Cardiac septum (tissue), 1 donor: ENCODE measurements around the gene ANKS6. TPM values are rescaled to one million over a fixed set of nuclear protein-coding genes. Genes with fewer than 3 reads are reported as not detected.

Experiments
- DNase-seq: peaks from one replicate; pipeline ENCODE4 v3.0.0-alpha.2; 2020; ENCODE audit warnings: low spot score
- intact Hi-C: fragments of 100-400 bp; cut with DNase I; formaldehyde crosslinking; loops from one replicate; pipeline ENCODE4 v1.14.0; 2022
- total RNA-seq: library from RNA; stranded (reverse); fragmentation: NEBNext Ultra II Directional; extraction: Animal tissue kit (Norgen Biotek cat#: 25700); gene quantifications from one replicate; pipeline ENCODE4 v1.2.1, GENCODE V29; 2021
- donor health status: DM: no; HTN: no; CAD: no.

Gene ANKS6
- total RNA-seq, 1 donor from 2014 or later: 7.6 TPM

DNA sequence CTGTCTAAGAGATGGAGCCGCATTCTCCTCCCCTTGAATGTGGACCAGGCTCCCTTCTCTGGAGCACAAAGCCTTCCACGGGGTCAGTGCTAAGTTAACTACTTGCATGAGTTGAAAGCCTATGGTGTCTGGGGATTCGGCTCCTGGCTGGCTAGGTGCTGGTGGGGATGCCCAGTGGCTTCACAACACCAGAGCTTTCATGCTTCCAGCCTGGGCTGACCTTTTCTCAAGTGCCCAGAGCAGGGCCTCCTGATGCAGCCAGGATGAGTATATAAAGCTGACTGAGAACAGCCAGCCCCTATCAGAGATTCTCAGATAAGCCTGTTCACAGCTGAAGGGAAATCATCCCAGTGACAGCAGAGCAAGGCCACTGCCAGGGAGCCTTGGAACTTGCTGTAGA lies 22.9 kb upstream of the ANKS6 start:
- intact Hi-C loops: no loop called here
- DNase-seq: no peak

DNA sequence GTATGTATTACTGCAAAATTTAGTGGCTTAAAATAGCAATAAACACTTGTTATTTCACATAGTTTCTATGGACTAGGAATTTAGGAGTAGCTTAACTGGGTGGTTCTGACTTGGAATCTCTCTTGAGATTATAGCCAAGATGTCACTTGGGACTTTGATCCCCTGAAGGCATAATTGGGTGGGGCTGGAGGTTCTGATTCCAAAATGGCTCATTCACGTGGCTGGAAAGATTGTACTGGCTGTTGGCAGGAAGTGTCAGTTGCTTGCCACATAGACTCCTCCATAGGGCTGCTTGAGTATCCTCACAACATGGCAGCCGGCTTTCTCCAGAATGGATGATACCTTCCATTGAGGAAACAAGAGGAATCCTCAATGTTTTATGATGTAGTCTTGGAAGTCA lies 22.4 kb upstream of the ANKS6 start:
- intact Hi-C loops: no loop called here
- DNase-seq: no peak

DNA sequence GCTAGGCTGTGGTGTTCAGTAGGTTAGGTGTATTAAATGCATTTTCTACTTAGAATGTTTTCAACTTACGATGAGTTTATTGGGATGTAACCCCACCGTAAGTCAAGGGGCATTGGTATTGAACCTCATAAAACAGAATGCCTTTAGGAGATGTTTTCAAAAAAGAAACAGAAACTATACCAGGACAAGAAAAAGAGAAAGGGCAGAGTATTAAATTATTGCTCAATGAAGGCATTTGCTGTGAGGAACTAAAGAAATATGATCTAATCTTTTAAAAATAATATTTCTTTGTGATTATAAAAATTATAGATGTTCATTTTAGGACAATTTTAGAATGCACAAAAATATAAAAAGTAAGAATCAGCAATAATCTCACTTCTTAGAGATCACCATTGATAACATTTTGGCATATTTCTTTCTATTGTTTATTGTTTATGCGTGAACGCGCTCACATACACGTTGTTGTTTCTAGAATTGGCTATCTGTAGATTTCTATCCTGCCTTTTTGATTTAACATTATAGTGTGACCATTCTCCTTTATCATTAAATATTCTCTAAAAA lies 19.1 kb upstream of the ANKS6 start:
- intact Hi-C loops: no loop called here
- DNase-seq: no peak

DNA sequence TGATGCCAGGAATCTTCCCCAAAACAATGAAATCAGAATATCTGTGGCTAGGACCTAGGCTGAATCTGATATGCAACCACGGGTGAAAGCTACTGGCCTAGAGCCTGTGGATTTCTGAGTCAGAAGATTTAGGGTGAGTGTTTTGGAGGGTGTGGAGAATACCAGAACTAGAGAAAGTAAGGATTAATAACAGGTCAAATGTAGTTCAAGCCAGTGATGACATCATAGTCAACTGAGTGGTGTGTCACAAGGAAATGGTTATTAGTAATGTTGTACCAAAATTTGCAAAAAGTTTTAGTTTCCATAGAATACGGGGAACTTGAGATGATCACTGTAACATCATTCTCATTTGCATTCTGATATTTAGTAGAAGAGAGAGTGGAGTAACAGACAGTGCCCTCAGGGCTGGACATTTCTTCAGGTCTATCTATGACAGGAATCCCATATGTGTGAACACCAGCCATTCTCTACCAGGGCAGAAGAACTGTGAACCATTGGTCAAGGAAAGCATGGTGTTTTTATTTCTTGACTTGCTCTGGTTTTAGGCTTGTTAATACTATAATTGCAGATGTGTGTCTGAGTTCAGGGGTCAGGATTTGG lies 14.8 kb upstream of the ANKS6 start:
- no peak for DNase-seq
- intact Hi-C loops: no loop called here

DNA sequence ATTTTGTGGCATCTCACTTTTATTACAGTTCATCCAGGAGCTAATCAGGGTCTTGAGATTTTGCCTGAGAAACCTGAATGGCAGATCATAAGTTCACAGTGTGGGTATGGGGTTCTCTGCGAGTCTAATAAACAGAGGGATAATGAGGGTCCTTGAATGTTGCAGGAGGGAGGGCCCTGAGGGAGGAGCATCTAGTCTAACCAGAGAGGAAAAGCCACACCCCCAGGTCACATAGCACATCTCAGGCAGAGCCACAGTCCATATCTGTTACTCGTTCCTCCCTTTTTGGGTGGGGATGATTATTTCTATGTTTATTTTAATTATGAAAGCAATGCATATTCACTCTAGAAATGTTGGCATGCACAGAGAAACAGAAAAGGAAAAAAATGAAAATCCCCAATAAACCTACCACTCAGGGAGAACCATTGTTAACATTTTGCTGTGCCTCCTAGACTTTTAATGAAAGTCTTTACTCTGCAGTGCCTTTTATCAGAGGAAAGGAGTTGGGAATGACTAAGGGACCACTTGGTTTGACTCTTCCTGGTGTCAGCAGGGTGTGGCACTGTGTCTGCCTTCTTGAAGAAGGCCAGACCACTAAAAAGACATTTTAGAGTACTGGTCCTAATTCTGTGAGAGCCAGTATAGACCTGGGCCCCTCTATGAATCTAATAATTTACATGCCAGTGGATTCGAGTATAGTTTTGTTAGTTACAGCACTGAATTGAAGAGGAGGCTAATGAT lies 13.9 kb upstream of the ANKS6 start:
- intact Hi-C loops: no loop called here
- no peak for DNase-seq

DNA sequence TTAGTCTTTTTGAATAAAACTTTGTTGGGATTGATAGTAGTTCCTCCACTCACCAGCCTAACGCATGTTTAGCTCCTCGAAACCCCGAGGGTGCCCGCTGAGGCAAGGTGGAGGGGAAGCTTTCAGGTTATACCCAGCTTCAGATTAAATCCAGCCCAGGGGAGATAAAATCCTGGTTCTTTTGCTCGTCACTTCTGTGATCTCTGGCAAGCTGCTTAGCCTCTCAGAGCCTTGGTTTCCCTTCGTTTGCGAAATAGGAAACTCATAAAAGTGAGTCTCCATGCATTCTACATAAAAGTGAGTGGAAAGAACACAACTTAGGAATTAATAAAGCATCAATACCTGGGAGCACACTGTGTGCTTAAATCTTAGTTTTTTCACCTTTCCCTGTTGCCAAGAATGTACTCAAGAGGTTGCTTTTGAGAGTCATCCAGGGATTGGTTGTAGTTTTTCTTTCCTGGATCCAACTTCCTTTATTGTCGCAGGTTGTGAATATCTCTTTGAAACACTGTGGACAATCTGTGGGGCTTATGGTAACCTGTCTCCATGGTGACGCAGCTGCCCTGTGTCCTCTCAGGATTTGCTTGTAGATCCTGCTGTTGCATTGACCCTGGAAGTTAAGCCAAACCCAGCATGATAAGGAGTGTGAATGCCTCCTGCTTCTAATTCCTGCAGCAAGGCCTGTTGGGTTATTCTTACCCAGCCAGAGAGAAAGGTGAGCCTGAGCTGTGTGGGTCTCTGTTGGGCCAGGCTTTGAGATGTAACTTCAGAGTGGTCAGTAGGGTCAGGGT lies 13.2 kb upstream of the ANKS6 start:
- intact Hi-C loops: no loop called here
- no peak for DNase-seq

DNA sequence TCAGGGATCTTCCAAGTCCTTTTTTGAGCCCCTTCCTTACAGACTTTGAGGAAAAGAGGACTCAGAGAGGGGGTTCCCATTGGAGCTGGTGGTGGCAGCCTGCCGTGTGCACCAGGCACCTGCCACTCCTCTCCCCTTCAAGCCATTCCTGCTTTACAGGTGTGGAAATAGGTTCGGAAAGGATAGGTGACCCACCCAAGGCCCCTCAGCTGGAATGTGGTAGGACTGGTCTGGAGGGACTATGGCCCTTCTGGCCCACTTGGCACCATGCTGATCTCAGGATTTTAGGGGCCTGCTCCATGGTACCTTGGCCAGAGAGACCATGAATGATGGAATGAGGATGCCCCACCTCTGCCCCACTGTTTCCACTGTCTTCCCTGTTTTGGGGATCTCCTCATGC lies 12.5 kb upstream of the ANKS6 start:
- intact Hi-C loops: no loop called here
- no peak for DNase-seq

DNA sequence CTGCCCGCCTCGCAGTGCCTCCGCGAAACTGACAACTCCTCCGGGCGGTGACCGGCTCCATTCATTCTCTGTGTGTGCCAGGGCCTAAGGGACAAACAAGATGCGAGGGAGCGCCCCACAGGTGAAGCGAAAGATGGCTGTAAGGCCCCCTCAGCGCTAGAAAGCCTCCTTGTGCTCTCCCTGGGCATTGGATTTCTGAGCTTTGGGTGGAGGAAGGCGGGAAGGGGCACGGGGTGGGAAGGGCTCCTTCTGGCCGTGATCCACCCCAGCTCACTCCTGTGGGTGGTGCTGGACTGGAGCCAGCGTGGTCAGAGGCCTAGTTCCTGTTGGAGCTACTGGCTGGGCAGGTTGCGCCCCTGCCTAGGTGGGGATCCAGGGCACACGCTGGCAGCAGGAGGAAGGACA lies 12.1 kb upstream of the ANKS6 start:
- intact Hi-C loops: no loop called here
- no peak for DNase-seq

DNA sequence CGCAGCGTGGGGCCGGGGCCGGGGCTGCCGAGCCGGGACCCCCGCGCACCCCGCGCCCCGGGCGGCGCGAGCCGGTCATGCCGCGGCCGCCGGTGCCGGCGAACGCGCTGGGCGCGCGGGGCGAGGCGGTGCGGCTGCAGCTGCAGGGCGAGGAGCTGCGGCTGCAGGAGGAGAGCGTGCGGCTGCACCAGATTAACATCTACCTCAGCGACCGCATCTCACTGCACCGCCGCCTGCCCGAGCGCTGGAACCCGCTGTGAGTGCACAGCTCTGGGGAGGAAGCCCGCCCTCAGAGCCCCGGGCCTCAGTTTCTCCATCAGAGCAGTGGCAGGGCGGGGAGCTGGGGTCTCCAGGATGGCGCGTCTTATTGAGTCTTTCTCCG lies 11.4 kb upstream of the ANKS6 start:
- intact Hi-C loops: no loop called here
- DNase-seq: no peak

DNA sequence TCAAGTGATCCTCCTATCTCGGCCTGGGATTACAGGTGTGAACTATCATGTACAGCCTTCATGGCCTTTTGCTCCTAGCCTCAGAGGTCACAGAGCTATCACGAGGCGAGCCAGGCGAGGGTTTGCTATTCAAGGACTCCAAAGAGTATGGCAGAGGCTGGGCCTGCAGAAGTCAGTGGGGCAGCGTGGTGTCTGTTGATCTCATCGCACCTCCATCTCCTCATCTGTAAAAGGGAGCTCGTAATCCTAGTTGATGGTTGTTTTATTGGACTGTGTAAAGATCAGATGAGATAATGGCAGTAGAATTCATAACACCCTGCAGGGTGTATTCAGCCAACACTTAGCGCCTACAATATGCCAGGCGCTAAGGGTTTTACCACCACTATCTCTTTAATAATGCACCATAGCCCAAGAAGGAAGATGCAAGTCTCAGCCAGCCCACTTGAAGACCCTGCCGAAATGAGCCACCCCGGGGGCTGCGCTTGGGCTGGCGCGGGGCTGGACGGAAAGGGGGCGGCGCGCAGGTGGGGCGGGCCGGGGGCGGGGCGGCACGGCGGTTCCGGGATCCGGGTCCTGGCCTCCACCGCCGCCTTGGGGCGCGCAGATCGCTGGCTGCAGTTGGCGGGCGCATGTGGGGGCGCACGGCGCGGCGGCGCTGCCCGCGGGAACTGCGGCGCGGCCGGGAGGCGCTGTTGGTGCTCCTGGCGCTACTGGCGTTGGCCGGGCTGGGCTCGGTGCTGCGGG lies 10.9 kb upstream of the ANKS6 start, which contains the start of gene GALNT12:
Gene GALNT12 (plus strand): TSS at position 601 of the 744 bp plus-strand sequence. CDS start 29 bp downstream, at position 630.
- no peak for DNase-seq
- intact Hi-C loops: no loop called here

DNA sequence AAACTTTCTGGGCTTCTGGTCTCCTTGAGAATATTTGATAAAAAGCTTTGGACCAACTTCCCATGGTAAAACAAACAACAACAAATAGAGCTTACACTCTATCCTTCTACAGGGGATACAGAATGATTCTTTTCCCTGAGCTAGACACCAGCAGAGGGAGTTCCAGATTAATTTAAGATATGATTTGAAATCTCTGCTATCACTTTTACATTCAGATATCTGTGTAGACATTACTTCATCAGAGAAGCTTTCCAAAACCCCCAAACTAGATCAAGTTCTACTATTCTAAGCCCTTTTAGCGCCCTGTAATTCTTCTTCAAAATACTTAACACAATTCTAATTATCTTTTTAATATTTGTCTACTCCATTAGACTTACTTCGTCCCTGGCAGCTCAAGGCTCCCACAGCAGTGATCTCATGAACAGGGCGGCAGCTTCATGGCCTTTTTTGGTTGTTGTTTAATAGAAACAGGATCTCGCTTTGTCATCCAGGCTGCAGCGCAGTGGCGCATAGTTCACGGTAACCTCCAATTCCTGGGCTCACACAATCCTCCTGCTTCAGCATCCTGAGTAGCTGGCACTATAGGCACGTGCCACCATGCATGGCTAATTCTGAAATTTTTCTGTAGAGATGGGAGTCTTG lies 10.2 kb upstream of the ANKS6 start:
- DNase-seq: no peak
- intact Hi-C loops: no loop called here

DNA sequence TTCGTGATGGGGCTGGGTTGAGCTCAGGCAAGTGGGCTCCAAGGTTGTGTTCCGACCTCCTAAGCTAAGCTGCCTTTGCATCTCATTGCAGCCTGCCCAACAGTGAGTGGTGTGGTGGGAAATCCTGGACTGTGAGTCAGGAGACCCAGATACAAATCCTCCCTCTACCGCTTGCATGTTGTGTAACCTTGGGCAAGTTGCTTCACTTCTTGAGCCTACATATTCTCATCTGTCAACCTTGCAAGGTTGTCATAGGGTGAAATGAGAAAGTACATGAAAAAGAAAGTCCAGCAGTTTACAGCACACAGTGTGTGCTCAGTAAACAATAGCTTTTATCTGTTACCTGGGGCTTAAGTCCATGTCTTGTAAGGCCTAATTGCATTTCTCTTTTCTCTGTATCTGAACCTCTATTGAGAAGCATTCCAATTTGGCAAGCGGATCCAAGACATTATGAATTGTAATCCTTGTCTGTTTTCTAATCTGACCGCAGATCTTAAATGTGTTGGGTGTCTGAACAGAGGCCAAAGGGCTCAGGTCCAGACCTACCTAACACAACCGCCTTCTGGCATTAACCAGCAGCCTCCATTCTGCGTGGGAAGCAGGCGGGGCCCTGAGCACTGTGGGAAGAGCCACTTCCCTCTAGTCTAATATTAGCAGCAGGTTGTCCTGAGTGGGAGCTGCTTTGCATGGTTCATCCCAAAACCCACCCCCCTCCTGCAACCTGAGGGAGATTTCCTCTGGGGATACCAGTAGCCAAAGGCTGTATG lies 9.3 kb upstream of the ANKS6 start:
- DNase-seq: no peak
- intact Hi-C loops: no loop called here

DNA sequence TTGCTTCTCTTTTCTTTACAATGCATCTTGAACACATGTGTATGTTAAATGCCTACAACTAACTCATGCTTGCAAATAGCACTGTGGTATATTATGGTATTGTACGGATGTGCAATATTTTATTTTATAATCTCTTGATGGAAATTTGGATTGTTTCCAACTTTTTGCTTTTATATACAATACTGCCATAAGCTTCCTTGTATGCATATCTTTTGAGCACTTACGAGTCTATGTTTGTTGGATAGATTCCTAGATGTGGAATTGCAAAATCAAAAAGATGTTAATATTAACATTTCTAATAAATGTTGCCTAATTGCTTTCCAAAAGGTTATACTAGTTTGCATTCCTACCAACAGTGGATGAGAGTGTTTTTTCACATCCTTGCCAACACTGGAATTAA lies 7.7 kb upstream of the ANKS6 start:
- intact Hi-C loops: no loop called here
- no peak for DNase-seq

DNA sequence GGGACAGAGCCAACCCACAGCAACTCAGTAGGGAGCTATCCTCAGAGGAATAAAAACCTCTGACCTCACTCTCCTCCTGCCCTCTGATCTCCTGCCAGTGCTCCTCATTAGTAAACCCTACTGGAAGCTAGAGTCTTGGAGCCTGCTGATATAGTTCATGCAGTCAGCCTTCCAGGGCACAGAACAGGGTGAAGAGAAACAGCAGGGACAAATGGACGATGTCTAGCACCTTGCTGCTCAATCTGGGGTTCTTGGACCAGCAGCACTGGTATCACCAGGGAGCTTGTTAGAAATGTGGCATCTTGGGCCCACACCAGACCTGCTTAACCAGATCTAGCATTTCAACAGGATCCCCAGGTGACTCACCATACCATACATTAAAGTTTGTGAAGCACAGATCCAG lies 5.6 kb upstream of the ANKS6 start:
- no peak for DNase-seq
- intact Hi-C loops: no loop called here

DNA sequence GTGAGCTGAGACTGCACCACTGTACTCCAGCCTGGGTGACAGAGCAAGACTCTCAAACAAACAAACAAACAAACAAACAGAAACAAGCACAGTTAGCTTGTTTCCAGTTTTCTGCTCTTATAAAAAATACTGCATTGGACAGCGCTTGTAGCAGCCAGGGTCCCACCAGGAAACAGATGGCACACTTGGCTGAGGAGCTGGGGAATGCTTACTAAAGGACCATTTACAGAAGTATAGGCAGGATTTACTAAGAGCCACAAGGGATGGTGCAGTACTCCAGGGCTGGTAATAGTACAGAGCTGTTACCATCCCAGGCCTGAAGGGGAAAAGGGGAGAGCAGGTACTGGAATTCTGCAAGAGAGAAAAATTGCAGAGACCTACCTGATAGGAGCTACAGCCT lies 5.2 kb upstream of the ANKS6 start:
- intact Hi-C loops: no loop called here
- no peak for DNase-seq

DNA sequence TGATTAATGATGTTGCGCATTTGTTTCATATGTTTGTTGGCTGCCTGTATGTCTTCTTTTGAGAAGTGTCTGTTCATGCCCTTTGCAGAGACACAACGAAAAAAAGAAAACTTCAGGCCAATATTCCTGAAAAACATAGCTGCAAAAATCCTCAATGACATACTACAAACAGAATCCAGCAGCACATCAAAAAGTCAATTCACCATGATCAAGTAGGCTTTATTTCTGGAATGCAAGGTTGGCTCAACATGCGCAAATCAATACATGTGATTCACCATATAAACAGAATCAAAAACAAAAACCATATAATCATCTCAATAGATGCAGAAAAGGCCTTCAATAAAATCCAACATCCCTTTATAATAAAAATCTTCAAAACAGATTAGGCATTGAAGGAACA lies 1.9 kb upstream of the ANKS6 start:
- intact Hi-C loops: no loop called here
- DNase-seq: no peak

DNA sequence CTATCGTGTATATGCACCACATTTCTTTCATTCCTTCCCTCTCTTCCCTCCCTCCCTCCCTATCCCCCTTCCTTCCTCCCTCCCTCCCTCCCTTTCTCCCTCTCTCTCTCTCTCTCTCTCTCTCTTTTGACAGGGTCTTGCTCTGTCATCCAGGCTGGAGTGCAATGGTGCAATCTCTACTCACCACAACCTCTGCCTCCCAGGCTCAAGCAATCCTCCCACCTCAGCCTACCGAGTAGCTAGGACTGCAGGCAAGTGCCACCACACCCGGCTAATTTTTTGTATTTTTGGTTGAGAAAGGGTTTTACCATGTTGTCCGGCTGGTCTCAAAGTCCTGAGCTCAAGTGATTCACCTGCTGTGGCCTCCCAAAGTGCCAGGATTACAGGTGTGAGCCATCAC lies 1.1 kb upstream of the ANKS6 start:
- no peak for DNase-seq
- intact Hi-C loops: no loop called here

DNA sequence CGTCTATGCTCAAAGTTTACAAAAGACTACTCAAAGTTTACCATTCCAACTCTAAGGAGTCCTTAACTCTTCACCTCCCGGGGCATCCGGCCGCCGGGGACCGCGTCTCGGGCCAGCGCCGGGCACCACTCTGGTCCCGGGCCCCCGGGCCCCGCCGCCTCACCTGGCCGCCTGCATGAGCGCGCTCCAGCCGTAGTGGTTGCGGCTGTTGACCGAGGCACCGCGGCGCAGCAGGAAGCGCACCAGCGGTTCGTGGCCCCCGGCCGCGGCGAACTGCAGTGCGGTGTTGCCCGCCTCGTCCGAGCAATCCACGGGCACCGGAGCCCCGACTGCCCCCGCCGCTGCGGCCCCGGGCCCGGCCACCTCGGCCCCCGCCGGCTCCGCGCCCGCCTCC lies 388 bp downstream of the ANKS6 start:
- no peak for DNase-seq
- intact Hi-C loops: no loop called here
